RWPE2 (cell line): ENCODE data around the gene RER1.

ENCODE experiments used
- ATAC-seq: fragments of 200-7000 bp; cut with Tn5 transposase; 3 replicates; pipeline ENCODE4 v1.9.1; 2021; ENCODE audit warnings: low read depth
- DNase-seq: peaks from one replicate; pipeline ENCODE4 v3.0.0-alpha.2; 2020; ENCODE audit warnings: low spot score
- H3K27ac ChIP-seq: fragments of 450-650 bp; 2 replicates; pipeline ENCODE4 v1.5.1; 2017; ENCODE audit warnings: mild to moderate bottlenecking; ENCODE audit not compliant: poor library complexity, severe bottlenecking
- H3K27me3 ChIP-seq: fragments of 250-450 bp; sonication (Bioruptor Pico); 2 replicates; pipeline ENCODE4 v1.5.1; 2021; ENCODE audit warnings: mild to moderate bottlenecking, moderate library complexity; ENCODE audit not compliant: insufficient read depth, poor library complexity, severe bottlenecking
- H3K36me3 ChIP-seq: fragments of 250-450 bp; sonication (Bioruptor Pico); 2 replicates; pipeline ENCODE4 v1.5.1; 2020; ENCODE audit warnings: low read depth, mild to moderate bottlenecking, moderate library complexity
- H3K4me1 ChIP-seq: fragments of 250-450 bp; sonication (Bioruptor Pico); 2 replicates; pipeline ENCODE4 v1.5.1; 2021; ENCODE audit warnings: mild to moderate bottlenecking, moderate library complexity; ENCODE audit not compliant: insufficient read depth, poor library complexity, severe bottlenecking
- H3K4me3 ChIP-seq: fragments of 250-450 bp; sonication (Bioruptor Pico); 2 replicates; pipeline ENCODE4 v1.5.1; 2021; ENCODE audit warnings: mild to moderate bottlenecking, moderate library complexity; ENCODE audit not compliant: severe bottlenecking
- H3K9me3 ChIP-seq: fragments of 250-450 bp; sonication (Bioruptor Pico); 2 replicates; pipeline ENCODE4 v1.5.1; 2021; ENCODE audit warnings: mild to moderate bottlenecking, moderate library complexity; ENCODE audit not compliant: severe bottlenecking
- CTCF ChIP-seq: fragments of 450-650 bp; IDR thresholded peaks from one replicate; pipeline ENCODE4 v1.5.1; 2017; ENCODE audit warnings: mild to moderate bottlenecking, moderate library complexity; ENCODE audit not compliant: poor library complexity, severe bottlenecking

Gene RER1

GRCh38 chr1:2386636-2387611, 4.7 kb upstream of the RER1 start:
- TF ChIP-seq CTCF: no peak
- no peaks in the 10 kb centered on the region for H3K9me3 ChIP-seq
- H3K36me3 ChIP-seq: no peaks in the 10 kb centered on the region
- no peak overlapping the region for H3K4me3 ChIP-seq
- H3K27ac ChIP-seq: no peak overlapping the region
- H3K4me1 ChIP-seq: no peaks in the 10 kb centered on the region
- DNase-seq (peak; percentile 41), ATAC-seq (no peak)
- no peaks in the 10 kb centered on the region for H3K27me3 ChIP-seq

GRCh38 chr1:2388004-2388913, 3.4 kb upstream of the RER1 start:
- no peak overlapping the region for H3K4me3 ChIP-seq
- H3K27ac ChIP-seq: no peak overlapping the region
- H3K9me3 ChIP-seq: no peaks in the 10 kb centered on the region
- ATAC-seq: no peak
- TF ChIP-seq CTCF: no peak
- DNase-seq: peak; percentile 49
- H3K4me1 ChIP-seq: no peaks in the 10 kb centered on the region
- peaks cover 4% of the 10 kb centered on the region for H3K36me3 ChIP-seq
- H3K27me3 ChIP-seq: no peaks in the 10 kb centered on the region

- ATAC-seq: no peak
- H3K9me3 ChIP-seq: no peaks in the 10 kb centered on the region
- no peak overlapping the region for H3K27ac ChIP-seq
- no peak for DNase-seq
- no peaks in the 10 kb centered on the region for H3K4me1 ChIP-seq
- no peaks in the 10 kb centered on the region for H3K27me3 ChIP-seq
- peaks cover 16% of the 10 kb centered on the region for H3K36me3 ChIP-seq
- no peak for TF ChIP-seq CTCF
- H3K4me3 ChIP-seq: no peak overlapping the region
These were observed 2.0 kb upstream of the RER1 start for GRCh38 chr1:2389644-2390043.

- Histone ChIP-seq H3K4me1 (no peaks in the 10 kb centered on the region), H3K4me3 (peak overlapping the region; percentile 68), H3K36me3 (peaks cover 37% of the 10 kb centered on the region), H3K27ac (peak overlapping the region; percentile 47), H3K9me3 (no peaks in the 10 kb centered on the region), H3K27me3 (no peaks in the 10 kb centered on the region)
- no peak for TF ChIP-seq CTCF
- no peak; the same call in 2 of the 3 replicates for ATAC-seq
- DNase-seq: no peak
These were observed 379 bp downstream of the RER1 start for GRCh38 chr1:2391931-2392509.
